GM19468 (cell line): ENCODE measurements around the gene ARL8A.

Experiments used
- ATAC-seq: cut with Tn5 transposase; IDR thresholded peaks from one replicate; pipeline ENCODE4 v1.9.1; 2021; ENCODE audit warnings: mild to moderate bottlenecking, moderate library complexity, moderate number of reproducible peaks; ENCODE audit not compliant: unreplicated experiment; ENCODE audit errors: extremely low read depth

ARL8A gene

GRCh38 chr1:202086579-202087350 is 57.8 kb downstream of the ARL8A start:
- ATAC-seq, result no peak

GRCh38 chr1:202085682-202086373 is 58.7 kb downstream of the ARL8A start:
- no peak for ATAC-seq

DNA sequence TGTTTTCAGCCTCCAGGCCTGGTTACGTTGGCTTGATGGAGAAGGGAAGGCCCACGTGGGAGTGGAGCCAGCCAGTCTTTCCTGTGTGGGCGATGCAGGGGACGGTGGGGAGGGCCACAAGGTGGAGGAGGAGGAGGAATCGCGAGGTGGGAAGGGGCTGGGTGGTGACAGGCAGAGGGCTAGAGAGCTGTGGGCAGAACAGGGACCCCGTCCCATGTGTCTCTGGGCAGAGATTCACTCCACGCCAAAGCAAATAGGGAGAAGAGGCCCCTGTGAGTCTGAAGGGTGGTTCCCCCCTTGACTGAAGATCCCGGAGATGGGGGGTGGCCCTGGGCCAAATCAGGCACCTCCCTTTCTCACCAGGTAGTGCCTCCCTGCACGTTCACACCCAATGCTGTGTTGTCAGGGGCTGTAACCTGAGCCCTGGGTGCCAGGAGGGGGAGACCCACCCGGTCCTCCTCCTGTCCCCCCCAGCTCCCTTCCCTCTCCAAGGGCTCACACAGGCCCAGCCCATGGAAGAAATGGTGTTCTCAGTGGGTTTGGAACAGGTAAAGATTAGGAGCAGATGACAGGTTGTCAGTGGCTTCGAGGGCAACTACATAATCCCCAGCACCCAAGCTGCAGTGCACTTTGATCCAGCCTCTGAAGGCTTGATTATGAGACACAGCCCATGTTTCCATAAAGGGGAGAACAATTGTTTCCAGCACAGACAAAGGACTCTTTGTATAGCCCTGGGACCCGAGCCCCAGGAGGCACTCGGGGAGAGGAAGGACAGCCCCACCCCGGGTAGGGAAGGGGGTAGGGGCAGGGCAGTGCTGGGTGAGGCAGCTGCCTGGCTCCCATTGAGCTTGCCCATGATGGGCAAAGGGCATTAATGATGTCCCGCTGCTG is 59.5 kb downstream of the ARL8A start:
- ATAC-seq, result no peak
